GM18526 (cell line): ENCODE results near the gene S100A10.

ENCODE experiments used
- POLR2A ChIP-seq: IDR thresholded peaks from 3 replicates; pipeline ENCODE4 v1.6.1; 2011; ENCODE audit not compliant: insufficient read length; ENCODE audit errors: extremely low read depth

S100A10 gene

GRCh38 chr1:152021569-152021968 lies 27.9 kb upstream of the S100A10 start:
- no peak for TF ChIP-seq POLR2A

DNA sequence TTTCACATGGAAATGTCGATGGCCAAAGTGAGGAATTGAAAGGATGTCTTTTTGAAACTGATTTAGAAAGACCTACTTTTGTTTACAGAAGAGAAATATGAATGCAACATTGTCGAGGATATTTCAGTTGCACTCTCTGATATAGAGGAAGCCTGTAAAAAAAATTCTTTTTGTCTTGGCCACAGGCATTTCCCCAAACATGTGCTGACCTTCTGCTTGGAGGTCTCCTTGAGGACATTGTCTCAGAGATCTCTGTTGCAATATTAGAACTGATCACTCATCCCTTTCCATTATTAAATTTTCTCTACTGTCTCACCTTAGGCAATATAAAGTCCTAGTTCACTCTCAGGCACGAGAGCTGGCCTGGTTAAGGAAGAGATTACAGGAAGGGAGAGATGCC lies 27.2 kb upstream of the S100A10 start:
- TF ChIP-seq POLR2A = no peak

GRCh38 chr1:152018537-152018936 lies 24.9 kb upstream of the S100A10 start:
- TF ChIP-seq POLR2A = no peak

- TF ChIP-seq POLR2A = no peak
These were observed 22.1 kb upstream of the S100A10 start for GRCh38 chr1:152015766-152016165.

DNA sequence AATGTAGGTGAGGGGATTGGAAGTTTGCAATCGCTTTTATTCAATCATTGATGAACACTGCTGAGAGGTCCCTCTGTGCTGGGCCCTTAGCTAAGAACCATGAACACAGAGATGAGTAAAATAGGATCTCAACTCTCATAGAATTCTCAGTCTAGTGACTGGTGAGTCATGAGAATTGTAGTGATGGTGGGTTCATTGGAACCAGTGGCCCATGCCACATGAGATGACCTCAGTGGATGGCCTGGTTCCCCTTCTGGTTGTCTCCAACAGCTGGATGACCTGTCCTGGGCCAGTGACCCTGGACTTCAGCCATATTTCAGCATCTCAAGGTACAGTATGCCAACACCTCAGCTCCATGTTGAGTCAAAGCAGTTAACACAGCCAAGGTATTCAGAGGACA lies 21.3 kb upstream of the S100A10 start:
- no peak for TF ChIP-seq POLR2A

GRCh38 chr1:152013664-152014237 lies 20.1 kb upstream of the S100A10 start:
- TF ChIP-seq POLR2A = no peak

GRCh38 chr1:152009691-152010090 lies 16.0 kb upstream of the S100A10 start:
- TF ChIP-seq POLR2A = no peak

DNA sequence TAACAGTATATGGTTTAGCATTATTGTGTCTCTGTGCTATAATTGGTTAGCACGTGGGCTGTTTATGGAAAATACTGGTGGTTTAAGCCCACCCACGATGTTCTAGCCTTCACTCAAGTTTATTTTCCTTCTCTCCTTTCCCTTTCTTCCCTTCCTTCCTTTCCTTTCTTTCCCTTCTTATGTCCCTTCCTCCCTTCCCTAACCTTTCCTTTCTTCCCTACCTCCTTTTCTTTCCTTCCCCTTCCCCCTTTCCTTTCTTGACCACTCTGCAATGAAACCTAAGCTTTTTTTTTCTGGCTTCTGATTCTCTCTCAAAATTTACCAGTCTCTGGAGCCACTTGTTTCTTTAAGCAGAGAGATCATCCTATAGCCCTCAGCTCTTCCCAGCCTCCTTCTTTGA lies 13.4 kb upstream of the S100A10 start:
- no peak for TF ChIP-seq POLR2A

DNA sequence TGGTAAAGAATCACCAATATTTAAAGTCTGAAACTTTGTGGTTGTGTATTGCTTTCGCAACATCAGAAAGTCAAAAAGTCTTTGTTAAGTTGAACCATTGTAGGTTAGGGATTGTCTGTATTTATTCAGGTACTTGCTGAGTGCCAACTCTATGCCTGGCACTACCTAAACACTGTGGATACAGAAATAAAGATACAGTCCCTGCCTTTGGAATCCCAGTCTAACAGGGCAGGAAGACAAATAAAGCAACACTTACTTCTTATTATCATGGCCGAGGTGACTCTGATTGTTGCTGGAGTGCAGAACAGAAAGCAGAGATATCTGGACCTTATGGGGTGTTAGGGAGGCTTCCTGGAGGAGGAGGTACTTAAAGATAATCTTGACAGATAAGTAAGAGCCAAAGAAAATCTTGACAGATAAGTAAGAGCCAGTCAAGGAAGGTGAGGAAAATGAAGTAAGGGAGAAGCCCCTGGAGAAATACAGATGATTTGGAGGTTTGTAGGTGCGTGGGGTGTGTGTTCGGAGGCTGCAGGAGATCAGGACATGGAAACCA lies 11.8 kb upstream of the S100A10 start:
- TF ChIP-seq POLR2A = no peak

DNA sequence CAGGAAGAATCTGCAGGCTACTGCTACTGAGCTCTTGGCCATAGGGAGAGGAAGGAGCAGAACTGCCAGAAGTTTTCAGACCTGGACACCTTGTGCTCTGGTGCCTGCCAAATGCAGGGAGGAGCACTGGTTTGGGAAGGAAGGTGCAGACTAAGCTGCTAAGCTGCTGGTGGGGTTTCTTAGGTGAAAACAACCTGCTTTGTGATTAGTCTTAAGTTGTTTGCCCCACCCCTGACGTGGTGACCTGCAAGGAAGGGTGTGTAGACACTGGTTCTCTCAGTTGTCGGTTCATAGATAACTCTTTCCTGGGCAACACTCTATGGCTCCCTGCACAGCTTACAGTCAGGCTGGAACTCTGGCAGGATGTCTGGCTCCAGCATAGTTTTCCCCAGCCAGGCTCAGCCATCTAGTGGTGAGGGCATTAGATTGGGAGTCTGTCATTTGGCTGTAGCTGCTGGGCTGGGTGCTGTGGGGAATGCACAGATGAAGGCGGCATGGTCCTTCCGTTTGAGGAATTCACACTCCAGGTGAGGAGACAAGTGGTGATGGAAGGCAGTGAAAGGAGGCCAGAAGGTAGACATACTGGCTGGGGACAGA lies 10.3 kb upstream of the S100A10 start:
- no peak for TF ChIP-seq POLR2A

- TF ChIP-seq POLR2A = no peak
These were observed 9.3 kb upstream of the S100A10 start for GRCh38 chr1:152002960-152003359.

DNA sequence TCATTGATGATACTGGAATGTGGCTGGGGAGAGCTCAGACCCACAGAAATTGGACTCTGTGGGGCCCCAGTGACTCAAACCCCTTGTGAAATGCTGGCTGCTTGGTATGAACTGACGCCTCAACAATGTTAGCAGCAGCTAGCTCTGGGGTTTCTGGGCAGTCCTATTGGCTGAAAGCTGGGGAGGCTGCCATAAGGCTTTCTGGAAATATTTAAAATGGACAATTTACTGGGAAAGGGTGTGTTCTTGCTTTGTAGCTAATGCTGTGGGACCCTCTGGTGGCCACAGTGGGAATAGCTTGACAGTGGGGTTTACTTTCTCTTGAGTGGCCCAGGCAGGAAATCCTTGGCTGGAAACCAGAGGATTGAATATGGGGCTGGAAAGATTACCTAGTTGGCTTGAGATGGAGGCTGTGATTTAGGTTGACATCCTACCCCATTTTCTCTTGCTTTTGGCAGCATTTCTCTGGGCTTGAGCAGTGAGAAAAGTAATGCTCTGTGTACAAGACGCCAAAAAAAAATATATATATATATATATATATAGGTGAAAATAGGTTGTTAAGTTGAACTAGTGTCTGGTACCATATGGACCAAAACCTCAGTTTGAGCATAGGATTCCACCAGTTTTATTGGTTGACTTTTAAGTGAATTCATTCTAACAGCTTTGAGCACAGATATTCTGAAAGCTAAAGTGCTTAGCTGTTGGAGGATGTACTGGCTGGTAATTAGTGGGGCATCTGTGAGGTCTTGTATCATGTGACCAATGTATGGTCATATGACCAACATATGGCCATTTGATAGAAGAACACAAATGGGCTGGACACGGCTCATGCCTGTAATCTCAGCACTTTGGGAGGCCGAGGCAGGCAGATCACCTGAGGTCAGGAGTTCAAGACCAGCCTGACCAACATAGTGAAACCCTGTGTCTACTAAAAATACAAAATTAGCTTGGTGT lies 8.2 kb upstream of the S100A10 start:
- no peak for TF ChIP-seq POLR2A

DNA sequence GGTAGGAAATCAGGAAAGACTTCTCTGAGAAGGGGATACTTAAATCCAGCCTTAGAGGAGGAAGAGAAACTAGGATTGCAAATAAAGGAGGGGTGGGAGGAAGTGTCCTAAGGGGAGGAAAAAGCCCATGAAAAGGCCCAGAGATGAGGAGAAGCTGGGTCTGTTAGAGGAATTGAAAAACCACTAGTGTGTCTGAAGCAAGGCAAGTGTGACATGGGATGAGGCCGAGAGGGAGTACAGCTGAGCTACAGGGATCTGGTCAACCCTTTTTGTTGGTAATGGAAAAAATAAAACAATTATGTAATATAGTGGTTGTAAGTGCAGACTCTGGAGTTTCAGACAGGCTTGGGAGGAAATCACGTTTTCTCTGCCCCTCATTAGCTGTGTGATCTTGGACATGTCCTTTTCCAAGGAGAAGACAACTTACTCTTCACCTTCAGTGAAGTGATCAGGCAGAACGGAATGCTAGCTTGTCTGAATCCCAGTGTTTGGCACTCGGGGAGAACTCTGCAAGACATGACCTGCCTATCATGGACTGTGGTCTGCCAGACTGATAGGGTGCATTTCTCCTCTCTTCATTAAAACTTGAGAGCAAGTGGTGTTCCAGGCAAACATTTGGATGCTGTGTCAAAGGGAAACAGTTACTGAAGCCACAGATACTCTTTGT lies 7.4 kb upstream of the S100A10 start:
- no peak for TF ChIP-seq POLR2A

- TF ChIP-seq POLR2A = no peak
These were observed 5.1 kb upstream of the S100A10 start for GRCh38 chr1:151998611-151999362.

DNA sequence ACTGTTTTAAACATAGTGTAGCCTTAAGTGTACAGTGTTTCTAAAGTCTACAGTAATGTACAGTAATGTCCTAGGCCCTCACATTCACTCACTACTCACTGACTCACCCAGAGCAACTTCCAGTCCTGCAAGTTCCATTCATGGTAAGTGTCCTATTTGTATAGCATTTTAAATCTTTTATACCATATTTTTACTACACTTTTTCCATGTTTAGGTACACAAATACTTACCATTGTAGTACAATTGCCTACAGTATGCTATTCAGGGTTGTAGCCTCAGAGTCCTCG lies 3.6 kb upstream of the S100A10 start:
- no peak for TF ChIP-seq POLR2A
